Panc1 (cell line): ENCODE data around the gene TIMM13.

ENCODE experiments used
- CTCF ChIP-seq: fragments of 450-650 bp; IDR thresholded peaks from 2 replicates; pipeline ENCODE4 v1.5.1; 2017; ENCODE audit warnings: mild to moderate bottlenecking
- POLR2AphosphoS5 ChIP-seq: IDR thresholded peaks from 2 replicates; pipeline ENCODE4 v1.6.1; 2012; ENCODE audit warnings: mild to moderate bottlenecking, low read depth, low read length, moderate library complexity
- REST ChIP-seq, 2 experiments: IDR thresholded peaks; 2 replicates each; pipeline ENCODE4 v1.6.1; 2011 to 2012; ENCODE audit warnings: low read depth in 2 of 2, control low read depth in 1 of 2, low read length in 1 of 2, mild to moderate bottlenecking in 1 of 2, moderate library complexity in 1 of 2; ENCODE audit not compliant: insufficient read depth in 1 of 2
- SIN3A ChIP-seq: IDR thresholded peaks from 2 replicates; pipeline ENCODE4 v1.6.1; 2012; ENCODE audit warnings: low read depth, mild to moderate bottlenecking, low read length, moderate library complexity, borderline replicate concordance; ENCODE audit not compliant: insufficient read depth
- TCF7L2 ChIP-seq: IDR thresholded peaks from 2 replicates; pipeline ENCODE4 v1.6.1; 2011; ENCODE audit warnings: mild to moderate bottlenecking, low read depth, low read length, inconsistent platforms

GRCh38 chr19:2433854-2434253 lies 6.5 kb upstream of the TIMM13 start:
- TF ChIP-seq POLR2AphosphoS5 = no peak
- TF ChIP-seq CTCF = no peak
- no peak for TF ChIP-seq SIN3A
- no peak for TF ChIP-seq REST (IDR thresholded peaks at IDR 0.05; ENCODE audit: insufficient read depth in 1 of 2, low read depth in 2 of 2, low read length in 1 of 2)
- TF ChIP-seq TCF7L2 = no peak
